ENCODE measurements around the gene IKBKG.
"Not testable (repeated sequence)": the region's sequence is repeated elsewhere in the genome, so short reads cannot be mapped to it uniquely, and the experiment has no call there.

DNA sequence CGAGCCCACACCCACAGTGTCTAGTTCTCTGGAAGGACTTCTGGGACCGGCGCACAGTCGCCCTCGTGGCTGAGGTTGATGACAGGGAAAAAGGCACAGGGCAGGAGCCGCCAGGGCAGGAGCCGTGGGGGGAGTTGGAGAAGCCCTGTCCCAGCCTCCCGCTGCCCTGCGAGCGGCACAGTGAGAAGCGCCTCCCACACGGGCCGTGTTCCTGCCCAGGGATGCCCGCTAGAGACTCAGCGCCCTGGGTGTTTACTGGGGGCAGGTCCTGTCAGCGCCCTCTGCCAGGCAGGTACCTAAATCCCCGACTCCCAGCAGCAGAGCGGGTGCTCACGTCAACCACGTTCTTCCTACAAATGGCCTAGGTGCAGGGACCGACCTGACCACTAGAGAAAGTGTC is 11.5 kb downstream of the IKBKG start:
- TF ChIP-seq, protein P1, sequence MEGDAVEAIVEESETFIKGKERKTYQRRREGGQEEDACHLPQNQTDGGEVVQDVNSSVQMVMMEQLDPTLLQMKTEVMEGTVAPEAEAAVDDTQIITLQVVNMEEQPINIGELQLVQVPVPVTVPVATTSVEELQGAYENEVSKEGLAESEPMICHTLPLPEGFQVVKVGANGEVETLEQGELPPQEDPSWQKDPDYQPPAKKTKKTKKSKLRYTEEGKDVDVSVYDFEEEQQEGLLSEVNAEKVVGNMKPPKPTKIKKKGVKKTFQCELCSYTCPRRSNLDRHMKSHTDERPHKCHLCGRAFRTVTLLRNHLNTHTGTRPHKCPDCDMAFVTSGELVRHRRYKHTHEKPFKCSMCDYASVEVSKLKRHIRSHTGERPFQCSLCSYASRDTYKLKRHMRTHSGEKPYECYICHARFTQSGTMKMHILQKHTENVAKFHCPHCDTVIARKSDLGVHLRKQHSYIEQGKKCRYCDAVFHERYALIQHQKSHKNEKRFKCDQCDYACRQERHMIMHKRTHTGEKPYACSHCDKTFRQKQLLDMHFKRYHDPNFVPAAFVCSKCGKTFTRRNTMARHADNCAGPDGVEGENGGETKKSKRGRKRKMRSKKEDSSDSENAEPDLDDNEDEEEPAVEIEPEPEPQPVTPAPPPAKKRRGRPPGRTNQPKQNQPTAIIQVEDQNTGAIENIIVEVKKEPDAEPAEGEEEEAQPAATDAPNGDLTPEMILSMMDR (IDR thresholded peaks at IDR 0.05) = not testable (repeated sequence)
- TF ChIP-seq EP300, POLR2A (IDR thresholded peaks at IDR 0.05): not testable (repeated sequence)
